ENCODE data around the gene IP6K2. TPM values are rescaled to one million over a fixed set of nuclear protein-coding genes. Genes with fewer than 3 reads are reported as not detected.

The IP6K2 gene
- total RNA-seq, 1 experiment from 2014 or later: 117 TPM

GRCh38 chr3:48655063-48655462 is 62.0 kb downstream of the IP6K2 start:
- intact Hi-C loops (cut with micrococcal nuclease): no loop called here
- Mint-ChIP-seq H3K4me1 (ENCODE audit: insufficient read depth, unreplicated experiment) (peaks cover 5% of the 10 kb centered on the region), H3K36me3 (ENCODE audit: insufficient read depth, unreplicated experiment) (peaks cover 13% of the 10 kb centered on the region), H3K9me3 (ENCODE audit: unreplicated experiment) (no peaks in the 10 kb centered on the region), H3K27ac (ENCODE audit: low read depth, unreplicated experiment) (no peak overlapping the region), H3K27me3 (ENCODE audit: insufficient read depth, unreplicated experiment) (no peaks in the 10 kb centered on the region), H3K4me3 (ENCODE audit: unreplicated experiment) (no peak overlapping the region)
- BruUV-seq (replicated peaks): no TSS peak
- no peak for TF ChIP-seq CTCF (IDR thresholded peaks at IDR 0.05; ENCODE audit: unreplicated experiment)
- no peak for DNase-seq (ENCODE audit: unreplicated experiment)
- POLR2A ChIA-PET: no interaction called here
- CTCF ChIA-PET: interaction anchor here (0.6 to 1.3 kb wide), 2 partner anchors 8 to 658 kb away, joined by 3 read pairs; no protein-coding TSS in a partner anchor

- no peak for DNase-seq (ENCODE audit: unreplicated experiment)
- ChIA-PET POLR2A (interaction anchor here (1.0 to 2.9 kb wide), 2 partner anchors 8 to 10 kb away, joined by 5 to 17 read pairs; partner anchors contain the start of gene CELSR3), CTCF (interaction anchor here (0.5 kb wide), 1 partner anchor 38 kb away, joined by 3 read pairs; no protein-coding TSS in a partner anchor)
- intact Hi-C loops (cut with micrococcal nuclease): no loop called here
- Mint-ChIP-seq H3K27ac (ENCODE audit: low read depth, unreplicated experiment) (no peak overlapping the region), H3K4me3 (ENCODE audit: unreplicated experiment) (no peak overlapping the region), H3K4me1 (ENCODE audit: insufficient read depth, unreplicated experiment) (peaks cover 5% of the 10 kb centered on the region), H3K27me3 (ENCODE audit: insufficient read depth, unreplicated experiment) (no peaks in the 10 kb centered on the region), H3K36me3 (ENCODE audit: insufficient read depth, unreplicated experiment) (no peaks in the 10 kb centered on the region), H3K9me3 (ENCODE audit: unreplicated experiment) (no peaks in the 10 kb centered on the region)
- no TSS peak for BruUV-seq (replicated peaks)
- TF ChIP-seq CTCF (IDR thresholded peaks at IDR 0.05; ENCODE audit: unreplicated experiment): no peak
These were observed 63.9 kb downstream of the IP6K2 start for GRCh38 chr3:48652923-48653715.

- CTCF ChIA-PET: interaction anchor here (1.0 kb wide), 1 partner anchor 11 kb away, joined by 3 read pairs; the partner anchor contains the start of gene CELSR3
These were observed 65.2 kb downstream of the IP6K2 start for GRCh38 chr3:48651771-48652170.

More at GRCh38 chr3:48651771-48652170, 65.2 kb downstream of the IP6K2 start:
- TF ChIP-seq CTCF (IDR thresholded peaks at IDR 0.05; ENCODE audit: unreplicated experiment): no peak
- no peaks in the 10 kb centered on the region for H3K36me3 Mint-ChIP-seq (ENCODE audit: insufficient read depth, unreplicated experiment)
- no peak for DNase-seq (ENCODE audit: unreplicated experiment)
- H3K27me3 Mint-ChIP-seq (ENCODE audit: insufficient read depth, unreplicated experiment): no peaks in the 10 kb centered on the region
- intact Hi-C loops (cut with micrococcal nuclease): no loop called here
- H3K4me3 Mint-ChIP-seq (ENCODE audit: unreplicated experiment): no peak overlapping the region
- no peaks in the 10 kb centered on the region for H3K9me3 Mint-ChIP-seq (ENCODE audit: unreplicated experiment)
- BruUV-seq (replicated peaks): no TSS peak
- no peak overlapping the region for H3K27ac Mint-ChIP-seq (ENCODE audit: low read depth, unreplicated experiment)
- H3K4me1 Mint-ChIP-seq (ENCODE audit: insufficient read depth, unreplicated experiment): peaks cover 5% of the 10 kb centered on the region
- POLR2A ChIA-PET: interaction anchor here (2.9 kb wide), 1 partner anchor 11 kb away, joined by 17 read pairs; the partner anchor contains the start of gene CELSR3
